Activated naive CD4-positive, alpha-beta T cell treated with anti-CD3 and anti-CD28 coated beads, Interleukin-2, amount 50 U/mL, for 24 hours (primary cell): ENCODE results near the gene LSS.

Source experiments
- H3K27ac Mint-ChIP-seq: one replicate; pipeline ENCODE4 v1.8.0; 2021; ENCODE audit warnings: mild to moderate bottlenecking, mixed read lengths
- H3K27me3 Mint-ChIP-seq: one replicate; pipeline ENCODE4 v1.8.0; 2021; ENCODE audit warnings: mixed read lengths
- H3K36me3 Mint-ChIP-seq: one replicate; pipeline ENCODE4 v1.8.0; 2021; ENCODE audit warnings: mixed read lengths
- H3K4me1 Mint-ChIP-seq: one replicate; pipeline ENCODE4 v1.8.0; 2021; ENCODE audit warnings: mixed read lengths
- H3K4me3 Mint-ChIP-seq: one replicate; pipeline ENCODE4 v1.8.0; 2021; ENCODE audit warnings: mild to moderate bottlenecking, mixed read lengths
- H3K9me3 Mint-ChIP-seq: one replicate; pipeline ENCODE4 v1.8.0; 2021; ENCODE audit warnings: mixed read lengths

LSS gene

DNA sequence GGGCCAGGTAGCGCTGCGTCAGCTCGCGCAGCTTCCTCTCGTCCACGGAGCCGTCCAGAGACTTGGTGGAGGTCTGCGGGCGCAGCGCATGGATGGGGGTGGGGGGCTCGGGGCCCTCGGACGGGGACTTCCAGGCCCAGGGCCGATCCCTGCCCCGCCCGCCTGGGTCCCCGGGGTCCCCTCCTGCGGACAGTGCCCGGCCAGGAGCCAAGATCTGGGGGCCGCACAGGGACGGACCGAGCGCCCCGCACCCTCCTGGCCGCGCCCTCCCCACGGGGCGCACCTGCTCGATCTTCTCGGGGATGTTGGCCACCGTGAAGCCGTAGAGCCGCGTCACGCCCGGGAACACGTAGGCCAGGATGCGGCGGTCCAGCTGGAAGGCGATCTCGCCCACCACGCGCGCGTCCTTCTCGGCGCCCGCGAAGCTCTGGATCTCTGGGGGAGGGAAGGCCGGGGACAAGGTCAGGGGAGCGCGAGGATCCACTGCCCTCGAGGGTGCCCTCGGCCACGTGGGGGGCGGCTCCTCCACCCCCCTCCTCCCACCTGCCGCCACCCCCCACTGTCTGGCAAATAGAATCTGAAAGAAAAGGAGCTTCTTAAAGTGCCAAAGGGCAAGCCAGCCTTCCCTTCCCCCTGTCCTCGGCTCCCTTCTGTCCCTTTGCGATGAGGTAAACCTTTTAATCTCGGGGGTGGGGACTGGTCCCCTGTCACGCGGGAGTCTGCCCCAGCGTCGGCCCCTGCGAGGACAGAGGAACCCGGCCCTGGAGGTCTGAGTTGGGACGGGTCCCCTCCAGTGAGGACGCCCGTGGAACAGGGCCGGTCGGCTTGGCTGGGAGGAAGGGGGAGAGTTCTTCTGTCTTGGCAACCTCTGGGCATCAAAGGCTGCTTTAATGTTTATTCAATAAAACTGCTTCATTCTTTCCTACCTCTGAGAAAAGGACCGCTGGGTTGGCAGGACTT is 66.7 kb downstream of the LSS start:
- H3K4me3 Mint-ChIP-seq = peak overlapping the region; percentile 36
- no peaks in the 10 kb centered on the region for H3K9me3 Mint-ChIP-seq
- H3K27ac Mint-ChIP-seq = no peak overlapping the region
- H3K4me1 Mint-ChIP-seq = no peaks in the 10 kb centered on the region
- H3K36me3 Mint-ChIP-seq = peaks cover 3% of the 10 kb centered on the region
- peaks cover 1% of the 10 kb centered on the region for H3K27me3 Mint-ChIP-seq

DNA sequence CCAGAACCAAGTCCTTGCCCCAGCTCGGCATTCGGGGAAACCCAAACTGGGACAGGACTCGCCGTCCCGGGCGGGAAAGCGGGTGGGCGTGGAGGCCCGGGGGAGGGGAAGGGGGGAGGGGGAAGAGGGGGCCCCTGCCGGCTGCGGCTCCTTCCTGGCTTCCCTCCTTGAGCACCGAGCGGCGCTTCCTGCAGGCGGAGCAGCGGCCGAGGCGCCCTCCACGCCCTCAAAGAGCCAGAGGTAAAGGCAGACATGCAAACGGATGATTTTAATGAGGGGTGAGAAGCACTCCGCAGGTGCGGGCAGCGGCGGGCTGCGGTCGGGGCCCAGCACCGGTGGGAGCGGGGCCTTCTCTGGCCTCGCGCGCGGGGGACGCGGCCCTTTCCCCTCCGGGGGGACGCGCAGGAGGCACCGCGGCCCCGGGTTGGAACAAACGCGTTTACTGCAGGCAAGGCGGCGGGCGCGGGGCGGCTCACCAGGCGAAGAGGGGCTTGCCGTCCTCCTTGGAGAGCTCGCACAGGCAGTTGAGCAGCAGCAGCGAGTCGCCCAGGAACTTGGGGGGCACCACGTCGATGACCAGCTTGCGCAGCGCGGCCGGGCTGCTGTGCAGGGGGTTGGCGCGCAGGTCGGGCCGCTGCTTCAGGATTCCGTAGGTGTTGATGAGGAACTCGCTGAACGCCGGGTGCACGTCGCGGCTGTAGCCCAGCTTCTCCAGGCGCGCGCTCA is 67.5 kb downstream of the LSS start:
- Mint-ChIP-seq H3K9me3 (no peaks in the 10 kb centered on the region), H3K36me3 (peaks cover 3% of the 10 kb centered on the region), H3K4me3 (peak overlapping the region; percentile 74), H3K4me1 (no peaks in the 10 kb centered on the region), H3K27me3 (peaks cover 1% of the 10 kb centered on the region), H3K27ac (no peak overlapping the region)

DNA sequence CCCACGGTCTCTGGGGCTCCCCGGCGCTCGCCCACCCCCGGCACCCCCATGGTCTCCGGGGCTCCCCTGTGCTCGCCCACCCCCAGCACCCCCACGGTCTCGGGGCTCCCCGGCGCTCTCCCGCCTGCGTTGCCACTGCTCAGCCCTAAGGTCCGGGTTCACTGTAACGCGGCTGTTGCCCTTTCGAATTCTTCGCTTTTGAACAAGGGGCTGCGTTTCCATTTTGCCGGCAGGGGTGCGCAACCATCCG is 68.0 kb downstream of the LSS start:
- peaks cover 1% of the 10 kb centered on the region for H3K27me3 Mint-ChIP-seq
- H3K27ac Mint-ChIP-seq = no peak overlapping the region
- no peaks in the 10 kb centered on the region for H3K4me1 Mint-ChIP-seq
- H3K36me3 Mint-ChIP-seq = no peaks in the 10 kb centered on the region
- H3K9me3 Mint-ChIP-seq = no peaks in the 10 kb centered on the region
- H3K4me3 Mint-ChIP-seq = no peak overlapping the region

DNA sequence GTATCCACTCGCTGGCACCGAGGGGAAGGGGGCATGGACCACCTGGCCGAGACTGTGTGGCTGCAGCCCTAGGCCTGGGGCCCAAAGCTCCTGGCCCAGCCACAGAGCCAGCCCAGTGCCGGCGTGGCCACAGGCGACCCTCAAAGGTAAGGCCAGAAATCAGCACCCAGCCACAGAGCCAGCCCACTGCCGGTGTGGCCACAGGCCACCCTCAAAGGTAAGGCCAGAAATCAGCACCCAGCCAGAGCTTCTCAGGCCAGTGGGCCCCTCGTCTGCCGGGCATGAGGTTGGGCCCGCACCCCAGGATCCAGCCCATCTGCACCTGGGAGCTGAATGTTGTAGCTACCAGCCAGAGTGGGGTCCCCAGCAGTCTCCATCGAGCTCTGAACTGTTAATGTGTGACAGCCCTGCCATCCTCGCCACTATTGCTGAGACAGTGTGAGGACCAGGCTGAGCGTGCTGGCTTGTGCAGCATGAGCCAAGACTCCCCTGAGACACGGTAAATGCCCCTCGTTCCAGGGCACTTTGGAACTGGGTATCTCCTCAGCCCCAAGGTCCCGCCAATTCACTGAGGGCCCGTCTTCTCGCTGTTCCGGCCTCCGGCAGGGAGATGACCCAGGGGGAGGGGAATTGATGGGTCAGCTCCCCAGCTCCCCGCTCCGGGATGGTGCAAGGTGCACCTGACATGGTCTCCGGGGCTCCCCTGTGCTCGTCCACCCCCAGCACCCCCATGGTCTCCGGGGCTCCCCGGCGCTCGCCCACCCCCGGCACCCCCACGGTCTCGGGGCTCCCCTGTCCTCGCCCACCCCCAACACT is 68.5 kb downstream of the LSS start:
- peaks cover 1% of the 10 kb centered on the region for H3K27me3 Mint-ChIP-seq
- H3K27ac Mint-ChIP-seq = peak overlapping the region; percentile 17
- no peaks in the 10 kb centered on the region for H3K4me1 Mint-ChIP-seq
- H3K4me3 Mint-ChIP-seq = no peak overlapping the region
- H3K9me3 Mint-ChIP-seq = no peaks in the 10 kb centered on the region
- H3K36me3 Mint-ChIP-seq = no peaks in the 10 kb centered on the region

DNA sequence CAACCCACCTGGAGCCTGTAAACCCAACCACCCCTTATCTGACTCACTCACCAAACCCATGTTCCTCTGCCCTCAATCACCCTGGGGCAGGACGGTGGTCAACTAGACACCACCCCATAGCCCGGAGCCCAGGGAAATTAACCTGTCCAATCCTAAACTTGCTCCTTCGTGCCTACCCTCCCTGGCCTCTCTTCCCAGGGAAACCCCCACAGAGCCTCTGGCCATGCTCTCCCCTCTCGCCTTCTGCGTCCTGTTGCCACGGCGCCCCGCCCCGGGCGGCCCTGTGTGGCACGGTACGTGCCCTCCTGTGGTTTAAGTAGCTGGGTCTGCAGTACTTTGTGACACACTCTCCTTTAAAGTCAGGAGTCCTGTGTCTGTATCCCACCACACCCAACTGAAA is 69.2 kb downstream of the LSS start:
- Mint-ChIP-seq H3K27me3 (peaks cover 1% of the 10 kb centered on the region), H3K4me1 (no peaks in the 10 kb centered on the region), H3K4me3 (no peak overlapping the region), H3K27ac (no peak overlapping the region), H3K36me3 (no peaks in the 10 kb centered on the region), H3K9me3 (no peaks in the 10 kb centered on the region)

DNA sequence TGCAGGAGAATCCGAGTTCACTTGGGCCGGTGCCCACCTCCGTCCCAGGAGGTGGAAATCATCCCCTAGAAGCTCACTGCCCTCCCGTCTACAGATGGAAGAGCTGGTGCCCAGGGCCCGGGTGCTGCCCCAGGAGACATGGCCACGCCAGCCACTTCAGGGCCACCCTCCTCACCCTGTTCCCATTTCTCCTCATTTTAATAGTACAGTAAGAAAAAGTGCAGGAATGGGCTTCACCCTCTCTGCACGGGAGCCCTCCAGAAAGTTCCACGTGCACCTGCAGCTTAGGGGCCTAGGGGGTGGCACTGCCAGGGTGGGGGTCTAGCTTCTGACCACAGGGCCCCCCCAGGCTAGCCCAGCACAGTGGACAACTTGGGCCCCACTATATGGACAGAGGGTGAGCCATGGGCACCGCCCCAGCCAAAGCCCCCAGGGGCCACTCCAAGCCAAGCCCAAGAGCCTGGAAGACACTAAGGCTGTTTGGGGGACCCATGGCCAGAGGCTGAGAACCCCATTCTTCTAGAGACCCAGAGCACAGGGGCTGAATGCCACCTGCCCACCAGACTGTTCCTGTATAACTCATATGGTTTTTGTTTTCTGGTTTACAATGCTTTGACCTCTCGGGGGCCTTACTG is 69.8 kb downstream of the LSS start:
- no peak overlapping the region for H3K4me3 Mint-ChIP-seq
- no peaks in the 10 kb centered on the region for H3K4me1 Mint-ChIP-seq
- H3K27me3 Mint-ChIP-seq = peaks cover 1% of the 10 kb centered on the region
- no peaks in the 10 kb centered on the region for H3K9me3 Mint-ChIP-seq
- no peak overlapping the region for H3K27ac Mint-ChIP-seq
- H3K36me3 Mint-ChIP-seq = no peaks in the 10 kb centered on the region

DNA sequence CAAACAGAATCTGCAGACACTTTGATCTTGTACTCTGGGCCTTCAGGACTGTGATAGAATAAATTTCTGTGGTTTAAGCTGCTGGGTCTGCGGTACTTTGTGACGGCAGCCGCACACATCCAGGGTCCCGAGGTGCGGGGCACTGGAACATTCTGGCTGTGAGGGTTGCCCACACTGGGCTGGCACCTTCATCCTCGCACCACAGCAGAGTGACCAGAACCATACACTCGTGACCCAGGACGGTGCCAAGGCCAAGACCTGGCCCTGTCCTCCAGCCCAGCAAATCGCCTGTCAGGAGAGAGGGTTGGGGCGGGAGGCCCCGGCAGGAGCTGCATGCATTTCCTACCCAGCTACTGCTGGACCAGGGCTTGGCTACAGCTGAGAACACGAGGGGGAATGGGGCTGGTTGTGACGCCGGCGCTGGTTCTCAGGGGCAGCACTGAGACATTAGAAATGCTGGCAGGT is 70.6 kb downstream of the LSS start:
- no peaks in the 10 kb centered on the region for H3K36me3 Mint-ChIP-seq
- no peaks in the 10 kb centered on the region for H3K4me1 Mint-ChIP-seq
- H3K27me3 Mint-ChIP-seq = peaks cover 1% of the 10 kb centered on the region
- H3K4me3 Mint-ChIP-seq = no peak overlapping the region
- no peak overlapping the region for H3K27ac Mint-ChIP-seq
- no peaks in the 10 kb centered on the region for H3K9me3 Mint-ChIP-seq

DNA sequence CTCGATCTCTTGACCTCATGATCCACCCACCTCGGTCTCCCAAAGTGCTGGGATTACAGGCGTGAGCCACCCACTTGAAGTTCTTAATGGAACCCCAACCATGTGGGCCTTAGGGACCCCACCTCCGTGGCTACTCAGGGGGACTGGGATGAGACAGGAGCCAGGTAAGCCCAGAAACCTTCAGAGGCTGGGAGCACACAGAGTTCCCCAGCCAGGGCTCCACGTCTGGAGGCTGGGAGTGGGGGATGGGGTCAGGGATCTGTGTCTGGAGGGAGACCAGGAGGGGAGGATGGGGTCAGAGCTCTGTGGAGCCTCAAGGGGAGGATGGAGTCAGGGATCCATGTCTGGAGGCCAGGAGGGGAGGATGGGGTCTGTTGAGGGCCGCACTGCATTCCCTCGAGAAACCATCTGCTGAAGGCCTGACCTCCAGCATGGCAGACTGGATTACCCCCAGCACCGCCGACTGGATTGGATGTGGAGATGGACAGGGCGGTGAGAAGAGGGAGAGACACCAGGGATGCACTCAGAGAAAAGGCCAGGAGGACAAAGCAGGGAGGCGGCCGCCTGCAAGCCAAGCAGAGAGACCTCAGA is 71.1 kb downstream of the LSS start:
- Mint-ChIP-seq H3K36me3 (no peaks in the 10 kb centered on the region), H3K27ac (no peak overlapping the region), H3K27me3 (peaks cover 1% of the 10 kb centered on the region), H3K9me3 (no peaks in the 10 kb centered on the region), H3K4me3 (no peak overlapping the region), H3K4me1 (no peaks in the 10 kb centered on the region)

DNA sequence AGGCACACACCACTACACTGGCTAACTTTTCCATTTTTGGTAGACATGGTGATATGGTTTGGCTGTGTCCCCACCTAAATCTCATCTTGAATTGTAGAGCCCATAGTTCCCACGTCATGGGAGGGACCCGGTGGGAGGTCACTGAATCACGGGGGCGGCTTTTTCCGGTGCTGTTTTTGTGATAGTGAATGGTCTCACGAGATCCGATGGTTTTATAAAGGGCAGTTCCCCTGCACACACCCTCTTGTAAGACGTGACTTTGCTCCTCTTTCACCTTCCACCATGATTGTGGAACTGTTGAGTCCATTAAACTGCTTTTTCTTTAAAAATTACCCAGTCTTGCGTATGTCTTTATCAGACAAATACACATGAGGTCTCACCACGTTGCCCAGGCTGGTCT is 71.9 kb downstream of the LSS start:
- Mint-ChIP-seq H3K27me3 (peaks cover 1% of the 10 kb centered on the region), H3K9me3 (no peaks in the 10 kb centered on the region), H3K4me3 (no peak overlapping the region), H3K27ac (no peak overlapping the region), H3K36me3 (no peaks in the 10 kb centered on the region), H3K4me1 (no peaks in the 10 kb centered on the region)

DNA sequence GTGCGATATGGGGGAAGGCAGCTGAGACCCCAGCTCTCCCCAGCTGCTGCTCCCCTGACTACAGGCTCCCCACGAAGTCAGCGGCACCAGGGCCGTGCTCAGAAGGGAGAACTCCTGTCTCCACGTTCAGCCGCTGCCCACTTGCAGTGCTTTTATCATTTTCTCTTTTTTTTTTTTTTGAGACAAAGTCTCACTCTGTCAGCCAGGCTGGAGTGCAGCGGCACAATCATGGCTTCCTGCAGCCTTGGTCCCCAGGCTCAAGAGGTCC is 72.3 kb downstream of the LSS start:
- Mint-ChIP-seq H3K36me3 (no peaks in the 10 kb centered on the region), H3K9me3 (no peaks in the 10 kb centered on the region), H3K27ac (no peak overlapping the region), H3K4me1 (no peaks in the 10 kb centered on the region), H3K27me3 (peaks cover 1% of the 10 kb centered on the region), H3K4me3 (no peak overlapping the region)

DNA sequence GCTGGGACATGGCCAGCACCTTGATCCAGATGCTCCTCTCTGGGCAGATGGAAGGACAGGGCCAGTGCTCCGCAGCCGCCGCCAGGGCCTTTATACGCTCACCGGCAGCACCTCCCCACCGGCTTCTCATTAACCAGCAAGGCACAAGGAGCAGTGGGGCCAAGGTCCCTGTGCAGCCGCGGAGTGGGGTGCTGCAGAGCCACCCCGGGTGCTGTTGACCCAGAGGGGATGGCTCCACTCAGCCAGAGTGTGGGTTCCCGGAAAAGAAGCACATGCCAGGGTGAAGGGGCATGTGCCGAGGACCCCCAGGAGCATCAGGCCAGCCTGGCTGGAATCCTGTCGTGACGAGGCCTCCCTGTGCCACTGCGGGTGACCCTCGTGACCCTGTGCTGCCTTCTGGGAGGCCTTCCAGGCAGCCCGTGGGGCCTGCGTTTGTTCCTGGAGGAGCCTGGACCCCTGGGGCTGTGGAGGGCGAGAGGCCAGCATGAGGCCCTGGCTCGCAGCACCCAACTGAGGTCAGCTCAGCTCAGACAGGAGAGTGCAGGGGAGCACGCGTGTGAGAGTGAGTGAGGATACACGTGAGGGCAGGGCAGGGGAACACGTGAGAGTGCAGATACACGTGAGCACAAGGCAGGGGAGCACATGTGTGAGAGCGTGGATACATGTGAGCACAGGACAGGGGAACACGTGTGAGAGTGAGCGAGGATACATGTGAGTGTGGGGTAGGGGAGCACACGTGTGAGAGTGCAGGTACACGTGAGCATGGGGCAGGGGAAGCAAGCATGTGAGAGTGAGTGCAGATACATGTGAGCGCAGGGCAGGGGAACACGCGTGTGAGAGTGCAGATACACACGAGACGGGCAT is 72.8 kb downstream of the LSS start, which contains the start of gene FTCD:
Gene FTCD, minus strand, starts transcription at position 66 of the 864 bp plus-strand sequence. Its CDS starts 56 bp downstream, at position 10.
- H3K27ac Mint-ChIP-seq = no peak within 1 kb of the TSS

DNA sequence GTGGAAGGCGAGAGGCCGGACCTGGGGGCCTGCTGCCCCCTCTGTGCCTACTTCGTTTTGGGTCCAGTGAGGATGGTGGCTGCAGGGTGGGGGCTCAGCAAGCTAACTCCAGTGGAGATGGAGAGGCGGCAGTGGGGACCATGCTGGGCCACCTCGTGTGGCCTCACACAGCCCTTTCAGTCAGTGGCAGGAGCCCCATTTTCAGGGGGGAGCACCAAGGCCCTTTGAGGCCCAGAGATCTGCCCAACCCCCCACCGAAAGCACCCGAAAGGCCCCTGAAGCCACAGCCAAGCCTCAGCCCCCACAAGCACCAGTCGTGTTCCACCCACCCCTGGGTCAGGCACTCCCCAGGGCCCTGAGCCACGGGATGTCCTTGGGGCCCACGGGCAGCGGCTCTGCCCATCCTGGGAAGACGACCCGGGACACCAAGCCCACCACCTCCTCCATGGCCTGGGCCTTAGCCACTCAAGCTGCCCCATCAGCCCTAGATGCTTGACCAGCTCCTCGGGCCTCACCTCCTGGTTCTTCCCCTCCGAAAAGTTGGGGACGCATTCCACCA is 73.5 kb downstream of the LSS start:
- Mint-ChIP-seq H3K36me3 (no peaks in the 10 kb centered on the region), H3K4me1 (no peaks in the 10 kb centered on the region), H3K27ac (no peak overlapping the region), H3K4me3 (no peak overlapping the region), H3K27me3 (no peaks in the 10 kb centered on the region), H3K9me3 (no peaks in the 10 kb centered on the region)

More for the DNA sequence above, 72.8 kb downstream of the LSS start, which contains the start of gene FTCD:
- no peaks in the 10 kb centered on the region for H3K4me1 Mint-ChIP-seq
- H3K4me3 Mint-ChIP-seq = no peak within 1 kb of the TSS
- no peaks in the 10 kb centered on the region for H3K36me3 Mint-ChIP-seq
- H3K9me3 Mint-ChIP-seq = no peaks in the 10 kb centered on the region
- no peaks in the 10 kb centered on the region for H3K27me3 Mint-ChIP-seq

DNA sequence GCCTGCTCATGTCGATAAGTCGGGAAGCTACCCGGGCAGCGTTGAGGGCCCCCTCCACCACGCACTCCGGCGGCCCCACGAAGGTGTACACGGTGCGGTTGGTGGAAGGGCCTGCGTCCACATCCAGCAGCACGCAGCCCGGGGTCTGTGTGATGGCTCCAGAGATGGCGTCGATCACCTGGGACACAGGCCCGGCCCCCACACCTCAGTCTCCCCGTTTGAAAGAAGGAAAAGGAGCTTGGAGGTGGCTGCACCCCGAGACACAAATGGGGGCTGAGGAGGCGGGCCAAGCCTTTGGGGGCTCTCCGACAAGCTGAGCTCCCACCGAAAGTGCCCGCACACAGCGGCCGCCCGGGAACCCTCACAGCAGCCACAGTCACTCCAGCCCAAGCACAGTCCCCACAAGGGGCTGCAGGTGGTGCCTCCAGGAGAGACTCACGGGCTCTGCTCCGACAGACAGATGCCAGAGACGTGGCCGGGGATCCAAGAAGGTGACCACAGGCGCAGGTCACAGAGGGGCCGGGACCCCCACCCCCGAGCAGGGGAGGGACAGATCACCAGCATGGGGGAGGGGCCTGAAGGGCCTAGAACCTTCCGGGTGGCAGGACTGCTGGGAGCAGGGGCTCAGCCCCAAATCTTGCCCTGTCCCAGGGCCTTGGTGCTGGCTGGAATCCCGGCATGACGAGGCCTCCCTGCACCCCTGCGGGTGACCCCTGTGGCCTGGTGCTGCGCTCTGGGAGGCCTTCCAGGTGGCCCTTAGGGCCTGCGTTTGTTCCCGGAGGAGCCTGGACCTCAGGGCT is 74.2 kb downstream of the LSS start:
- Mint-ChIP-seq H3K27me3 (no peaks in the 10 kb centered on the region), H3K4me3 (no peak overlapping the region), H3K9me3 (no peaks in the 10 kb centered on the region), H3K36me3 (no peaks in the 10 kb centered on the region), H3K4me1 (no peaks in the 10 kb centered on the region), H3K27ac (no peak overlapping the region)
